Hepatocyte (in vitro differentiated cells): ENCODE data around the gene MCF2L.
"Not testable (repeated sequence)": the region's sequence is repeated elsewhere in the genome, so short reads cannot be mapped to it uniquely, and the experiment has no call there.

ENCODE experiments used
- CTCF ChIP-seq: fragments of 200-600 bp; sonication (generic); IDR thresholded peaks from 2 replicates; pipeline ENCODE4 v1.5.1; 2016; ENCODE audit warnings: antibody characterized with exemption, mild to moderate bottlenecking; ENCODE audit not compliant: poor library complexity
- EZH2 ChIP-seq: fragments of 200-600 bp; sonication (generic); IDR thresholded peaks from 2 replicates; pipeline ENCODE4 v1.6.1; 2016; ENCODE audit warnings: antibody characterized with exemption, mild to moderate bottlenecking, borderline replicate concordance
- EZH2phosphoT487 ChIP-seq: fragments of 200-600 bp; sonication (generic); IDR thresholded peaks from one replicate; pipeline ENCODE4 v1.6.1; 2018; ENCODE audit warnings: antibody characterized with exemption, mild to moderate bottlenecking, low read depth, moderate library complexity; ENCODE audit not compliant: unreplicated experiment, severe bottlenecking

- TF ChIP-seq CTCF, EZH2, EZH2phosphoT487: not testable (repeated sequence)
Observed at GRCh38 chr13:113111821-113112220, 142.8 kb downstream of the MCF2L start.
